ENCODE data around the gene NUP43.

NUP43 gene

DNA sequence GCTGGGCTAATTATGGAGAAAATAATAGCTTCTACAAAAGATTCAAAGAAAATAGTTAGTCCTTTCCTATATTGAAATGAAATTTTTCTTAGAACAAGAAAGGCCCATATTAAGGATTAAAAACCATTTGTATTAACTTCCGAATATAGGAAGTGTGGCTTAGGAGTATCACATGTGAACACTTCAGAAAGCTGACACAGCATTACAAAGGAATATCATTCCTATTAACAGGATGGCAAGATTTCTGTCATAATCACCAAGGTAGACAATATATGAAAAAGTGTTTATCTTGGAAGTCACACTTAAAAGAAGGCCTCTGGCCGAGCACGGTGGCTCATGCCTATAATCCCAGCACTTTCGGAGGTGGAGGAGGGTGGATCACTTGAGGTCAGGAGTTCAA, 23.1 kb downstream of the NUP43 start:
- Histone ChIP-seq H3K27me3 (ENCODE audit: control insufficient read depth, insufficient read depth, low read length) (no peaks in the 10 kb centered on the region), H3K27ac (ENCODE audit: low read length) (no peak overlapping the region), H3K36me3 (ENCODE audit: control insufficient read depth, insufficient read depth, low read length) (no peaks in the 10 kb centered on the region), H3K4me3 (ENCODE audit: low read length) (no peak overlapping the region), H3K4me1 (ENCODE audit: control insufficient read depth, insufficient read depth, low read length) (no peaks in the 10 kb centered on the region), H3K9me3 (ENCODE audit: control insufficient read depth, insufficient read depth, low read length) (no peaks in the 10 kb centered on the region)
- WGBS (ENCODE audit: insufficient coverage, insufficient read length): no CpG with 5 or more reads among the region's 4 CpGs
- DNase-seq (ENCODE audit: low read depth, low spot score): no peak

GRCh38 chr6:149719531-149719930, 26.8 kb downstream of the NUP43 start:
- Histone ChIP-seq H3K36me3 (ENCODE audit: control insufficient read depth, insufficient read depth, low read length) (no peaks in the 10 kb centered on the region), H3K9me3 (ENCODE audit: control insufficient read depth, insufficient read depth, low read length) (no peaks in the 10 kb centered on the region), H3K4me3 (ENCODE audit: low read length) (no peak overlapping the region), H3K4me1 (ENCODE audit: control insufficient read depth, insufficient read depth, low read length) (no peaks in the 10 kb centered on the region), H3K27me3 (ENCODE audit: control insufficient read depth, insufficient read depth, low read length) (no peaks in the 10 kb centered on the region), H3K27ac (ENCODE audit: low read length) (no peak overlapping the region)
- 100% methylated on average over 1 of the region's 3 CpGs for WGBS (ENCODE audit: insufficient coverage, insufficient read length)
- DNase-seq (ENCODE audit: low read depth, low spot score): no peak

DNA sequence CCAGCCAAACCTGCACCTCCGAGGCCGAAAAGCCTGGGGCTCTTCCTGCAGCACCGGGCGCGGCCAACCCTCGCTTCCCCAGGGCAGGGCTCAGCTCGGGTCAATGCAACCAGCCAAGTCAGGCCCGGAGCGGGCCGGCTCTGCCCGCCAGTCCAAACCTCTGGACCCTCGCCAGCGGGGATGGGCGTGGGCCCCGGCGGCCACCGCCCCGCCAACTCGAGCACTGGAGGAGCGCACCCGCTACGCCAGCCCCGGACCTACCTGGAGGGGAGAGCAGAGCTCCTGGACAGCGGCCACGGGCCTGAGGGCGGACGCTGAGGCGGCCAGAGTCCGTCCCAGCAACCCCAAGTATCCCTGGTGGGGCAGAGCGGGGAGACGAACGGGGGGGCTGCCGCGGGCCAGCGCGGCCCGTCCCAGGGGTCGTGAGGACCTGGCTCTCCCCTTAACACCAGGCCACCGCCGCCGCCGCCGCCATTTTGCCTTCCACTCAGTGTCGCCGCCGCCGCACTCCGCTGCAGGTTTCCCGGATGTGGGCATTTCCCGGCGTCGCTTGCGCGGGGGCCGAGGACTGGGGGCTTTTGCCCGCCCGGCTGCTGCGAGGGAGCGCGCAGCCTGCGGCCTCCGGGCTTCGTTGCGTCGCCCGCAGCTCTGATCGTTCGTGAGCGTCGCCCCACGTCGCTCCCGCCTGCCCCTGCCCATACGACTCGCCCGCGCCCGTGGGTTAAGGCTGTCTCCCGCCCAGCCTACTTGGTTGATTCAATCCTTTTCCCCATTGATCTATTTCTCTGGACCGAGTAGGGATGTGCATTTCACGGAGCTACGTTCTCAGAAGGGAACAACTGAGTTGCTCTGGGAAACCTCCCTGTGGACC, 28.5 kb downstream of the NUP43 start, which contains the start of gene LATS1:
Gene LATS1, minus strand, starts transcription at position 514 of the 871 bp plus-strand sequence. CDS start 15,975 bp downstream, outside the sequence.
- peak; percentile 41 for DNase-seq (ENCODE audit: low read depth, low spot score)
- peak within 1 kb of the TSS; percentile 87 for H3K4me3 ChIP-seq (ENCODE audit: low read length)
- WGBS (ENCODE audit: insufficient coverage, insufficient read length): no CpG with 5 or more reads among the region's 82 CpGs

DNA sequence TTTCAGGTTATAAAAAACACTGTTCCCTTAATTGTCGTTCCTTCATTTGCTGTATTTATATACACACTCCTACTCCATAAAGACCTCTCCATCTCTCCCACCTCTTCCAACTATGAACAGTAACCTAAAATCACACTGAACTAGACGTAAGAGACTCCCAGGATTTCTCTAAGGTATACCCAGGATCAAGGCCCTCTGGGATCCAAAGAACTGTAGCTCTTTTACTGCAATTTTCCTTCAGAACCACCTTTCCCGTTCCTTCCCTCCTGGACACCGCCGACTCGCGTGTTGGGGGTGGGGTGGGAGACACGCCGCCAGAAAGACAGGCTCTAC, 29.1 kb downstream of the NUP43 start:
- no peaks in the 10 kb centered on the region for H3K9me3 ChIP-seq (ENCODE audit: control insufficient read depth, insufficient read depth, low read length)
- H3K36me3 ChIP-seq (ENCODE audit: control insufficient read depth, insufficient read depth, low read length): no peaks in the 10 kb centered on the region; the same call in 1 of the 2 replicates
- WGBS (ENCODE audit: insufficient coverage, insufficient read length): no CpG with 5 or more reads among the region's 9 CpGs
- peak overlapping the region; percentile 87 for H3K4me3 ChIP-seq (ENCODE audit: low read length)
- no peak for DNase-seq (ENCODE audit: low read depth, low spot score)
- H3K27ac ChIP-seq (ENCODE audit: low read length): no peak overlapping the region
- no peaks in the 10 kb centered on the region for H3K4me1 ChIP-seq (ENCODE audit: control insufficient read depth, insufficient read depth, low read length)
- H3K27me3 ChIP-seq (ENCODE audit: control insufficient read depth, insufficient read depth, low read length): no peaks in the 10 kb centered on the region

More for the DNA sequence above, 28.5 kb downstream of the NUP43 start, which contains the start of gene LATS1:
- no peaks in the 10 kb centered on the region for H3K4me1 ChIP-seq (ENCODE audit: control insufficient read depth, insufficient read depth, low read length)
- H3K27ac ChIP-seq (ENCODE audit: low read length): no peak within 1 kb of the TSS
- H3K27me3 ChIP-seq (ENCODE audit: control insufficient read depth, insufficient read depth, low read length): no peaks in the 10 kb centered on the region
- H3K9me3 ChIP-seq (ENCODE audit: control insufficient read depth, insufficient read depth, low read length): no peaks in the 10 kb centered on the region
- no peaks in the 10 kb centered on the region for H3K36me3 ChIP-seq (ENCODE audit: control insufficient read depth, insufficient read depth, low read length)

DNA sequence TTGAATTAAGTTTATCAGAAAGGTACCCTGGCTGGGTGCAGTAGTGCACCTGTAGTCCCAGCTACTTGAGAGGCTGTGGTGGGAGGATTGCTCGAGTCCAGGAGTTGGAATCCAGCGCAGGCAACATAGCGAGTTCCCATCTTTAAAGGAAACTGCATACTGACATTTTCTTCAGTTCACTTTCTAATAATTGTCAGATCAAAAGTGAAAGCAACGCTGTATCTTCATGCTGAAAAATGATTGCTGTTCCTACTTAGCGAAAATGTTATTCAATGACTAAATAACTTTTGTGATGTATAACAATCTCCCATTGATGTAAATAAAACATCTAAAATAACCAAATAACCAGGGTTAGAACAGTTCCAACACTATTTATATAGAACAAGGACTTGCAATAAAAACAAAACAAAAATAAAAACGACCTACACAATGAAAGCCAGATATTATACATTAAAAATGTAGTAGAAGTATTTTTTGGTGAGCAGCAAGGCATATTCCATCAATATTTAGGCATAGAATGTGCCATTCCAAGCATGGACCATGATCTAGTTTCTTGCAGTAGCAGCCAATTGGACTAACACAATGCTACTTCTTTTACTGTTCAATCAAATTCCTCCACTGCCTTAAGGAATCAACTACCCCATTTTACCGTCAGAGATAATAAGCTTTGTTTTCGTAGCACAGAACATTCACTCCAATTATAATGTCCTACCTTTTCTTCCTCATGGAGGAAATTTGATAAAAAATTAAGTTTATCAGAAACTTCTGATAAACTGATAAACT, 30.0 kb downstream of the NUP43 start:
- no peak overlapping the region for H3K27ac ChIP-seq (ENCODE audit: low read length)
- H3K36me3 ChIP-seq (ENCODE audit: control insufficient read depth, insufficient read depth, low read length): no peaks in the 10 kb centered on the region; the same call in 1 of the 2 replicates
- no peaks in the 10 kb centered on the region for H3K4me1 ChIP-seq (ENCODE audit: control insufficient read depth, insufficient read depth, low read length)
- WGBS (ENCODE audit: insufficient coverage, insufficient read length): no CpG with 5 or more reads among the region's 8 CpGs
- H3K4me3 ChIP-seq (ENCODE audit: low read length): peak overlapping the region; percentile 28; the same call in 1 of the 2 replicates
- DNase-seq (ENCODE audit: low read depth, low spot score): no peak
- H3K27me3 ChIP-seq (ENCODE audit: control insufficient read depth, insufficient read depth, low read length): no peaks in the 10 kb centered on the region
- no peaks in the 10 kb centered on the region for H3K9me3 ChIP-seq (ENCODE audit: control insufficient read depth, insufficient read depth, low read length)

- H3K4me3 ChIP-seq (ENCODE audit: low read length): no peak overlapping the region
- no peak for DNase-seq (ENCODE audit: low read depth, low spot score)
- H3K9me3 ChIP-seq (ENCODE audit: control insufficient read depth, insufficient read depth, low read length): no peaks in the 10 kb centered on the region
- no peak overlapping the region for H3K27ac ChIP-seq (ENCODE audit: low read length)
- no peaks in the 10 kb centered on the region; the same call in 1 of the 2 replicates for H3K36me3 ChIP-seq (ENCODE audit: control insufficient read depth, insufficient read depth, low read length)
- WGBS (ENCODE audit: insufficient coverage, insufficient read length): no CpG with 5 or more reads among the region's 1 CpG
- H3K27me3 ChIP-seq (ENCODE audit: control insufficient read depth, insufficient read depth, low read length): no peaks in the 10 kb centered on the region
- no peaks in the 10 kb centered on the region for H3K4me1 ChIP-seq (ENCODE audit: control insufficient read depth, insufficient read depth, low read length)
Measured at GRCh38 chr6:149714442-149714841, 31.9 kb downstream of the NUP43 start.

DNA sequence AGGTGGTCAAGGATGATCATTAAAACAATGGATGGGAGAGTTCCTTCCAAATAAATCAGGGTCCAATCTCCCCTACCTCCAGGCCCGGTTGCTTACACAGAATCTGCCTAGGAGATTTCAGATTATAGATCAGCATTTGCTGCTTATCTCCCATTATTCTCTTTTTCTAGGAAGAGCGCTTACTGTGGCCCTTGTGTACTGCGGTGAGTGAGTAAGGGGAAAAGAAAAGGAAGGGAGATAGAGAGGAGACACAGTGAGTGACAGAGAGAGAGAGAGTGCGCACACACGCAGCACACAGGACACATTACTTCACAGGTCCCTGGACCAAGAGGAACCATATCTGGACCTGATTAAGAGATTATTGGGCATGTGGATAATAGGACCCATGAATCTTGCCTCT, 34.6 kb downstream of the NUP43 start:
- Histone ChIP-seq H3K4me3 (ENCODE audit: low read length) (no peak overlapping the region), H3K36me3 (ENCODE audit: control insufficient read depth, insufficient read depth, low read length) (no peaks in the 10 kb centered on the region; the same call in 1 of the 2 replicates), H3K9me3 (ENCODE audit: control insufficient read depth, insufficient read depth, low read length) (no peaks in the 10 kb centered on the region), H3K4me1 (ENCODE audit: control insufficient read depth, insufficient read depth, low read length) (peaks cover 2% of the 10 kb centered on the region; the same call in 1 of the 2 replicates), H3K27me3 (ENCODE audit: control insufficient read depth, insufficient read depth, low read length) (no peaks in the 10 kb centered on the region), H3K27ac (ENCODE audit: low read length) (no peak overlapping the region)
- DNase-seq (ENCODE audit: low read depth, low spot score): no peak
- no CpG with 5 or more reads among the region's 5 CpGs for WGBS (ENCODE audit: insufficient coverage, insufficient read length)

GRCh38 chr6:149701714-149702113, 44.6 kb downstream of the NUP43 start:
- no CpG with 5 or more reads among the region's 7 CpGs for WGBS (ENCODE audit: insufficient coverage, insufficient read length)

GRCh38 chr6:149699150-149699549, 47.2 kb downstream of the NUP43 start:
- no peak overlapping the region for H3K4me3 ChIP-seq (ENCODE audit: low read length)
- no peak overlapping the region for H3K27ac ChIP-seq (ENCODE audit: low read length)
- H3K27me3 ChIP-seq (ENCODE audit: control insufficient read depth, insufficient read depth, low read length): no peaks in the 10 kb centered on the region
- H3K9me3 ChIP-seq (ENCODE audit: control insufficient read depth, insufficient read depth, low read length): no peaks in the 10 kb centered on the region
- H3K36me3 ChIP-seq (ENCODE audit: control insufficient read depth, insufficient read depth, low read length): no peaks in the 10 kb centered on the region
- WGBS (ENCODE audit: insufficient coverage, insufficient read length): no CpG with 5 or more reads among the region's 2 CpGs
- no peaks in the 10 kb centered on the region for H3K4me1 ChIP-seq (ENCODE audit: control insufficient read depth, insufficient read depth, low read length)
- no peak for DNase-seq (ENCODE audit: low read depth, low spot score)

More at GRCh38 chr6:149701714-149702113, 44.6 kb downstream of the NUP43 start:
- Histone ChIP-seq H3K27ac (ENCODE audit: low read length) (no peak overlapping the region), H3K4me3 (ENCODE audit: low read length) (no peak overlapping the region), H3K27me3 (ENCODE audit: control insufficient read depth, insufficient read depth, low read length) (no peaks in the 10 kb centered on the region), H3K36me3 (ENCODE audit: control insufficient read depth, insufficient read depth, low read length) (no peaks in the 10 kb centered on the region), H3K4me1 (ENCODE audit: control insufficient read depth, insufficient read depth, low read length) (no peaks in the 10 kb centered on the region), H3K9me3 (ENCODE audit: control insufficient read depth, insufficient read depth, low read length) (no peaks in the 10 kb centered on the region)
- DNase-seq (ENCODE audit: low read depth, low spot score): peak; percentile 7

GRCh38 chr6:149698175-149698574, 48.2 kb downstream of the NUP43 start:
- Histone ChIP-seq H3K27ac (ENCODE audit: low read length) (no peak overlapping the region), H3K36me3 (ENCODE audit: control insufficient read depth, insufficient read depth, low read length) (no peaks in the 10 kb centered on the region), H3K4me3 (ENCODE audit: low read length) (no peak overlapping the region), H3K27me3 (ENCODE audit: control insufficient read depth, insufficient read depth, low read length) (no peaks in the 10 kb centered on the region), H3K4me1 (ENCODE audit: control insufficient read depth, insufficient read depth, low read length) (no peaks in the 10 kb centered on the region), H3K9me3 (ENCODE audit: control insufficient read depth, insufficient read depth, low read length) (no peaks in the 10 kb centered on the region)
- DNase-seq (ENCODE audit: low read depth, low spot score): no peak
- no CpG with 5 or more reads among the region's 2 CpGs for WGBS (ENCODE audit: insufficient coverage, insufficient read length)
